OCI-LY1 (cell line): Measurements from ENCODE around the gene CHID1.

Experiments
- CTCF ChIP-seq: fragments of 200-600 bp; sonication (generic), shearing (Covaris generic); IDR thresholded peaks from 2 replicates; pipeline ENCODE4 v1.5.1; 2017; ENCODE audit warnings: mild to moderate bottlenecking, antibody characterized with exemption, low read length, moderate library complexity, mixed read lengths
- EZH2 ChIP-seq: fragments of 200-600 bp; sonication (generic), shearing (Covaris generic); IDR thresholded peaks from 2 replicates; pipeline ENCODE4 v1.8.0; 2017; ENCODE audit warnings: borderline replicate concordance, mixed run types, mild to moderate bottlenecking, antibody characterized with exemption, low read length, moderate library complexity, mixed read lengths

- no peak for TF ChIP-seq CTCF
- TF ChIP-seq EZH2 = no peak
Measured at GRCh38 chr11:849951-850774, 60.4 kb downstream of the CHID1 start.
